HCT116 (cell line): ENCODE results near the gene CASP6. TPM values are rescaled to one million over a fixed set of nuclear protein-coding genes. Genes with fewer than 3 reads are reported as not detected.

ENCODE experiments used
- ATAC-seq: fragments of 200-7000 bp; cut with Tn5 transposase; 2 replicates; pipeline ENCODE4 v1.9.1; 2020; ENCODE audit warnings: mild to moderate bottlenecking, moderate library complexity
- BruUV-seq: library from RNA; stranded (reverse); fragments of 400-500 nt; replicated peaks from 2 replicates; lab custom pipeline; 2021; lab: Mats Ljungman, UMichigan
- CTCF ChIA-PET: fragments of 300-600 bp; sonication (Branson Sonifier 250); formaldehyde crosslinking; loops from one replicate; lab custom pipeline; 2021; ENCODE audit warnings: antibody characterized with exemption; lab: Charles Lee
- POLR2A ChIA-PET: fragments of 300-600, 350-600 bp; sonication (Branson Sonifier 250); formaldehyde crosslinking; loops from one replicate; lab custom pipeline; 2021; ENCODE audit warnings: antibody characterized with exemption; lab: Charles Lee
- RAD21 ChIA-PET, 2 experiments: fragments of 300-600 bp; sonication (Branson Sonifier 250); formaldehyde crosslinking; loops; one replicate each; lab custom pipeline; 2023; ENCODE audit warnings: low total read pairs in 2 of 2; ENCODE audit not compliant: uncharacterized antibody in 2 of 2, unreplicated experiment in 2 of 2, low non-redundant PET in 1 of 2; lab: Charles Lee
- DNase-seq: peaks from one replicate; pipeline ENCODE4 v3.0.0-alpha.2; 2010; ENCODE audit warnings: low read depth, low spot score
- H2AFZ ChIP-seq: fragments of 200-600 bp; shearing (Covaris generic), sonication (generic); 2 replicates; pipeline ENCODE4 v1.6.1; 2017; ENCODE audit warnings: low read depth, mixed run types, mixed read lengths, antibody characterized with exemption, low read length; ENCODE audit not compliant: poor library complexity, severe bottlenecking
- H3K27ac ChIP-seq: 2 replicates; pipeline ENCODE4 v1.5.1; 2012; ENCODE audit warnings: low read depth, low read length
- H3K27me3 ChIP-seq: fragments of 200-600 bp; sonication (generic); 2 replicates; pipeline ENCODE4 v1.6.1; 2016; ENCODE audit warnings: mixed run types, low read length, mixed read lengths; ENCODE audit not compliant: insufficient read depth
- H3K36me3 ChIP-seq, 2 experiments: fragments of 200-500 bp in 1 of 2; fragments of 200-600 bp in 1 of 2; sonication (Bioruptor generic) in 1 of 2; sonication (generic) in 1 of 2; 2 replicates each; pipeline versions ENCODE4 v1.5.1 to v1.6.1; 2014 to 2016; ENCODE audit warnings: low read length in 2 of 2, inconsistent platforms in 1 of 2, mixed read lengths in 1 of 2, mixed run types in 1 of 2; ENCODE audit not compliant: insufficient read depth in 2 of 2, control insufficient read depth in 1 of 2
- H3K4me1 ChIP-seq, 2 experiments: fragments of 200-600 bp in 1 of 2; sonication (generic) in 1 of 2; 2 replicates each; pipeline versions ENCODE4 v1.5.1 to v1.6.1; 2012 to 2017; ENCODE audit warnings: low read length in 2 of 2, inconsistent platforms in 1 of 2, mild to moderate bottlenecking in 1 of 2, mixed read lengths in 1 of 2, mixed run types in 1 of 2, moderate library complexity in 1 of 2; ENCODE audit not compliant: insufficient read depth in 2 of 2, control insufficient read depth in 1 of 2
- H3K4me2 ChIP-seq: fragments of 200-600 bp; sonication (generic); 2 replicates; pipeline ENCODE4 v1.6.1; 2017; ENCODE audit warnings: mixed run types, low read length, mixed read lengths
- H3K4me3 ChIP-seq, 2 experiments: fragments of 200-600 bp in 1 of 2; sonication (generic) in 1 of 2; replicated peaks in 1 of 2; 2 replicates each; pipeline ENCODE4 v1.5.1; 2011 to 2016; ENCODE audit warnings: low read length in 2 of 2, control low read depth in 1 of 2, low read depth in 1 of 2, mild to moderate bottlenecking in 1 of 2, mixed read lengths in 1 of 2, mixed run types in 1 of 2
- H3K79me2 ChIP-seq: fragments of 200-600 bp; sonication (generic); 2 replicates; pipeline ENCODE4 v1.6.1; 2017; ENCODE audit warnings: mild to moderate bottlenecking, mixed run types, low read length, moderate library complexity, mixed read lengths; ENCODE audit not compliant: insufficient read depth
- H3K9ac ChIP-seq: fragments of 200-600 bp; sonication (generic); 2 replicates; pipeline ENCODE4 v1.6.1; 2016; ENCODE audit warnings: low read length, mixed read lengths
- H3K9me2 ChIP-seq: fragments of 200-600 bp; sonication (generic), shearing (Covaris generic); 2 replicates; pipeline ENCODE4 v1.6.1; 2017; ENCODE audit warnings: mixed run types, mild to moderate bottlenecking, moderate library complexity; ENCODE audit not compliant: insufficient read depth
- H3K9me3 ChIP-seq, 2 experiments: fragments of 200-500 bp in 1 of 2; fragments of 200-600 bp in 1 of 2; sonication (Bioruptor generic) in 1 of 2; sonication (generic) in 1 of 2; 2 replicates each; pipeline ENCODE4 v1.6.1; 2014 to 2017; ENCODE audit warnings: low read length in 2 of 2, mixed read lengths in 2 of 2, inconsistent platforms in 1 of 2, low read depth in 1 of 2, mild to moderate bottlenecking in 1 of 2, mixed run types in 1 of 2, moderate library complexity in 1 of 2; ENCODE audit not compliant: control insufficient read depth in 1 of 2, insufficient read depth in 1 of 2
- H4K20me1 ChIP-seq: fragments of 200-600 bp; sonication (generic), shearing (Covaris generic); 2 replicates; pipeline ENCODE4 v1.6.1; 2017; ENCODE audit warnings: mixed run types, mild to moderate bottlenecking, moderate library complexity; ENCODE audit not compliant: insufficient read depth
- ATF3 ChIP-seq: IDR thresholded peaks from 2 replicates; pipeline ENCODE4 v1.6.1; 2012
- CBX3 ChIP-seq: IDR thresholded peaks from 2 replicates; pipeline ENCODE4 v1.6.1; 2012; ENCODE audit warnings: low read depth
- CEBPB ChIP-seq: IDR thresholded peaks from 2 replicates; pipeline ENCODE4 v1.6.1; 2012; ENCODE audit warnings: low read depth
- CTCF ChIP-seq, 3 experiments: fragments of 200-600 bp in 1 of 3; sonication (generic) in 1 of 3; IDR thresholded peaks in 2 of 3; conservative IDR thresholded peaks in 1 of 3; 2 replicates each; pipeline ENCODE4 v1.5.1; 2012 to 2017; ENCODE audit warnings: low read depth in 2 of 3, low read length in 2 of 3, antibody characterized with exemption in 1 of 3, borderline replicate concordance in 1 of 3, control low read depth in 1 of 3, mild to moderate bottlenecking in 1 of 3, mixed read lengths in 1 of 3, mixed run types in 1 of 3, moderate library complexity in 1 of 3; ENCODE audit not compliant: insufficient read depth in 1 of 3
- EGR1 ChIP-seq: IDR thresholded peaks from 2 replicates; pipeline ENCODE4 v1.6.1; 2012; ENCODE audit warnings: low read depth
- ELF1 ChIP-seq: IDR thresholded peaks from 2 replicates; pipeline ENCODE4 v1.6.1; 2012; ENCODE audit warnings: low read depth, borderline replicate concordance
- EZH2 ChIP-seq: fragments of 200-600 bp; sonication (generic); IDR thresholded peaks from 2 replicates; pipeline ENCODE4 v1.6.1; 2017; ENCODE audit warnings: antibody characterized with exemption, mixed run types
- MAX ChIP-seq: IDR thresholded peaks from 2 replicates; pipeline ENCODE4 v1.6.1; 2012
- POLR2A ChIP-seq: IDR thresholded peaks from 2 replicates; pipeline ENCODE4 v1.7.0; 2011; ENCODE audit warnings: borderline replicate concordance; ENCODE audit not compliant: insufficient read depth, insufficient read length; ENCODE audit errors: extremely low read depth
- POLR2AphosphoS5 ChIP-seq: IDR thresholded peaks from 2 replicates; pipeline ENCODE4 v1.6.1; 2011; ENCODE audit warnings: mild to moderate bottlenecking, low read depth, low read length, moderate library complexity
- RAD21 ChIP-seq: IDR thresholded peaks from 2 replicates; pipeline ENCODE4 v1.6.1; 2012; ENCODE audit warnings: low read depth, mild to moderate bottlenecking
- REST ChIP-seq: IDR thresholded peaks from 2 replicates; pipeline ENCODE4 v1.6.1; 2012; ENCODE audit warnings: low read depth
- SIN3A ChIP-seq: IDR thresholded peaks from 2 replicates; pipeline ENCODE4 v1.6.1; 2012; ENCODE audit warnings: low read depth
- SP1 ChIP-seq: IDR thresholded peaks from 2 replicates; pipeline ENCODE4 v1.6.1; 2012; ENCODE audit warnings: low read depth
- TCF7L2 ChIP-seq: IDR thresholded peaks from 2 replicates; pipeline ENCODE4 v1.7.0; 2011; ENCODE audit warnings: borderline replicate concordance, inconsistent platforms; ENCODE audit not compliant: insufficient read depth, insufficient read length; ENCODE audit errors: extremely low read depth
- YY1 ChIP-seq: IDR thresholded peaks from 2 replicates; pipeline ENCODE4 v1.6.1; 2011; ENCODE audit warnings: low read length, low read depth, moderate library complexity, mild to moderate bottlenecking; ENCODE audit not compliant: insufficient replicate concordance; ENCODE audit errors: extremely low read depth
- ZFX ChIP-seq: fragments of 450-650 bp; IDR thresholded peaks from 2 replicates; pipeline ENCODE4 v1.6.1; 2017
- ZNF274 ChIP-seq: fragments of 200-500 bp; sonication (Bioruptor generic); IDR thresholded peaks from 2 replicates; pipeline ENCODE4 v1.6.1; 2014; ENCODE audit warnings: mild to moderate bottlenecking, low read depth, low read length, inconsistent platforms
- intact Hi-C: fragments of 100-400 bp; cut with micrococcal nuclease; formaldehyde crosslinking; loops from 2 replicates; pipeline ENCODE4 v1.10.0; 2022
- total RNA-seq: library from RNA; stranded (reverse); gene quantifications from one replicate; pipeline ENCODE4 v1.2.1, GENCODE V29; 2021; ENCODE audit not compliant: unreplicated experiment

The CASP6 gene
- total RNA-seq, 1 experiment from 2014 or later = 18.1 TPM

- Histone ChIP-seq H3K79me2 (peaks cover 45% of the 10 kb centered on the region), H2AFZ (no peak overlapping the region), H3K4me3 (no peak overlapping the region), H3K36me3 (peaks cover 10 to 22% of the 10 kb centered on the region in 2 experiments), H3K9me2 (no peaks in the 10 kb centered on the region), H3K27me3 (no peaks in the 10 kb centered on the region), H3K4me1 (peaks cover 0 to 18% of the 10 kb centered on the region in 2 experiments; a peak in 2 of 4 replicates)
- no peak for ATAC-seq
- DNase-seq = no peak
- POLR2A ChIA-PET = no interaction called here
- BruUV-seq = no TSS peak
- TF ChIP-seq REST (no peak), POLR2AphosphoS5 (no peak), TCF7L2 (no peak), SP1 (no peak), YY1 (no peak), ATF3 (no peak)
- TF ChIP-seq, all 23 proteins: peak for 0
- Histone ChIP-seq H3K27ac (no peak overlapping the region), H3K9me3 (no peaks in the 10 kb centered on the region), H3K9ac (no peak overlapping the region), H3K4me2 (no peak overlapping the region), H4K20me1 (no peaks in the 10 kb centered on the region)
- intact Hi-C loops = no loop called here
- RAD21 ChIA-PET = no interaction called here
- CTCF ChIA-PET = no interaction called here
These were observed 15.5 kb upstream of the CASP6 start for GRCh38 chr4:109718759-109719158.

GRCh38 chr4:109713500-109713899 is 10.3 kb upstream of the CASP6 start:
- ATAC-seq (no peak), DNase-seq (no peak)
- Histone ChIP-seq H2AFZ (no peak overlapping the region), H3K4me2 (no peak overlapping the region), H3K27me3 (no peaks in the 10 kb centered on the region), H3K36me3 (peaks cover 16 to 29% of the 10 kb centered on the region in 2 experiments), H3K4me3 (no peak overlapping the region), H3K9ac (no peak overlapping the region), H3K9me2 (no peaks in the 10 kb centered on the region), H3K4me1 (no peaks in the 10 kb centered on the region), H4K20me1 (no peaks in the 10 kb centered on the region), H3K9me3 (no peaks in the 10 kb centered on the region), H3K79me2 (peaks cover 8% of the 10 kb centered on the region; the same call in 1 of the 2 replicates), H3K27ac (no peak overlapping the region)
- POLR2A ChIA-PET = no interaction called here
- intact Hi-C loops = no loop called here
- CTCF ChIA-PET = no interaction called here
- RAD21 ChIA-PET = no interaction called here
- BruUV-seq = no TSS peak
- TF ChIP-seq CBX3 (no peak), CTCF (IDR thresholded peaks at IDR 0.05 in 2 of 3, conservative IDR thresholded peaks at IDR 0.05 in 1 of 3; ENCODE audit: borderline replicate concordance in 1 of 3, insufficient read depth in 1 of 3, low read depth in 2 of 3, low read length in 2 of 3) (no peak), POLR2A (no peak), SP1 (no peak), EZH2 (no peak), ZNF274 (no peak), EGR1 (no peak), SIN3A (no peak), RAD21 (no peak), CEBPB (no peak), MAX (no peak), ELF1 (no peak), ZFX (no peak)
